CD14-positive monocyte (primary cell): ENCODE measurements around the gene NIPBL. TPM values are rescaled to one million over a fixed set of nuclear protein-coding genes. Genes with fewer than 3 reads are reported as not detected.

ENCODE experiments used
- DNase-seq, 3 donors: peaks; one replicate each; pipeline ENCODE4 v3.0.0-alpha.2; 2011 to 2022
- H2AFZ ChIP-seq: 2 replicates; pipeline ENCODE4 v1.6.0; 2012; ENCODE audit warnings: mild to moderate bottlenecking, low read depth, low read length, inconsistent platforms; ENCODE audit not compliant: insufficient read depth, poor library complexity, severe bottlenecking
- H3K27ac ChIP-seq, 2 donors: 1 replicate in 1 of 2; 2 replicates in 1 of 2; pipeline ENCODE4 v1.5.1; 2012 to 2013; ENCODE audit warnings: low read length in 2 of 2, control low read depth in 1 of 2, inconsistent platforms in 1 of 2, low read depth in 1 of 2, mild to moderate bottlenecking in 1 of 2
- H3K27me3 ChIP-seq, 2 donors: one replicate each; pipeline versions ENCODE4 v1.6.0 to v1.6.1; 2011 to 2013; ENCODE audit warnings: low read length in 2 of 2; ENCODE audit not compliant: control insufficient read depth in 2 of 2, insufficient read depth in 2 of 2
- H3K36me3 ChIP-seq, 2 donors: replicated peaks in 1 of 2; 1 replicate in 1 of 2; 2 replicates in 1 of 2; pipeline versions ENCODE4 v1.5.1 to v1.6.1; 2012 to 2013; ENCODE audit warnings: low read length in 2 of 2, control low read depth in 1 of 2, inconsistent platforms in 1 of 2, mild to moderate bottlenecking in 1 of 2; ENCODE audit not compliant: insufficient read depth in 2 of 2, control insufficient read depth in 1 of 2
- H3K4me1 ChIP-seq, 2 donors: 1 replicate in 1 of 2; 2 replicates in 1 of 2; pipeline versions ENCODE4 v1.5.1 to v1.6.1; 2012 to 2013; ENCODE audit warnings: low read length in 2 of 2, control low read depth in 1 of 2, inconsistent platforms in 1 of 2, mild to moderate bottlenecking in 1 of 2, moderate library complexity in 1 of 2; ENCODE audit not compliant: insufficient read depth in 2 of 2, control insufficient read depth in 1 of 2
- H3K4me2 ChIP-seq: replicated peaks from 2 replicates; pipeline ENCODE3; 2012; ENCODE audit warnings: low read length, moderate library complexity, mild to moderate bottlenecking; ENCODE audit not compliant: poor library complexity, severe bottlenecking; ENCODE audit errors: extremely low read depth
- H3K4me3 ChIP-seq, 3 experiments: fragments of 200-600 bp in 1 of 3; sonication (generic) in 1 of 3; replicated peaks in 1 of 3; 1 replicate in 2 of 3; 2 replicates in 1 of 3; pipeline ENCODE4 v1.5.1; 2011 to 2013; ENCODE audit warnings: low read length in 3 of 3, mild to moderate bottlenecking in 3 of 3, control low read depth in 2 of 3, low read depth in 2 of 3, inconsistent platforms in 1 of 3, moderate library complexity in 1 of 3
- H3K79me2 ChIP-seq: 2 replicates; pipeline ENCODE4 v1.6.0; 2012; ENCODE audit warnings: mild to moderate bottlenecking, control low read depth, inconsistent platforms, low read length, moderate library complexity; ENCODE audit not compliant: insufficient read depth
- H3K9ac ChIP-seq: 2 replicates; pipeline ENCODE4 v1.6.0; 2017; ENCODE audit warnings: low read length, mild to moderate bottlenecking; ENCODE audit not compliant: insufficient read depth, poor library complexity, severe bottlenecking
- H3K9me3 ChIP-seq, 2 donors: replicated peaks in 1 of 2; 1 replicate in 1 of 2; 2 replicates in 1 of 2; pipeline versions ENCODE4 v1.5.1 to v1.6.1; 2012 to 2013; ENCODE audit warnings: low read length in 2 of 2, control low read depth in 1 of 2; ENCODE audit not compliant: control insufficient read depth in 1 of 2, insufficient read depth in 1 of 2
- H4K20me1 ChIP-seq: 2 replicates; pipeline ENCODE4 v1.6.0; 2012; ENCODE audit warnings: mild to moderate bottlenecking, low read length, control low read depth, moderate library complexity; ENCODE audit not compliant: insufficient read depth
- H3K27ac Mint-ChIP-seq, 7 donors: one replicate each; pipeline ENCODE4 v1.8.0; 2020; ENCODE audit warnings: mild to moderate bottlenecking in 7 of 7, mixed read lengths in 7 of 7, moderate library complexity in 6 of 7, inconsistent platforms in 2 of 7
- H3K27me3 Mint-ChIP-seq, 3 donors: one replicate each; pipeline ENCODE4 v1.8.0; 2021 to 2022; ENCODE audit warnings: low read depth in 3 of 3, mild to moderate bottlenecking in 3 of 3, mixed read lengths in 3 of 3, moderate library complexity in 3 of 3, inconsistent platforms in 1 of 3
- H3K36me3 Mint-ChIP-seq, 2 donors: one replicate each; pipeline ENCODE4 v1.8.0; 2020; ENCODE audit warnings: mixed read lengths in 2 of 2, inconsistent platforms in 1 of 2, mild to moderate bottlenecking in 1 of 2
- H3K4me1 Mint-ChIP-seq: one replicate; pipeline ENCODE4 v1.8.0; 2020; ENCODE audit warnings: mild to moderate bottlenecking, mixed read lengths
- H3K4me3 Mint-ChIP-seq, 2 donors: one replicate each; pipeline ENCODE4 v1.8.0; 2020; ENCODE audit warnings: mild to moderate bottlenecking in 2 of 2, mixed read lengths in 2 of 2, moderate library complexity in 1 of 2
- H3K9me3 Mint-ChIP-seq, 7 donors: one replicate each; pipeline ENCODE4 v1.8.0; 2020 to 2022; ENCODE audit warnings: mixed read lengths in 7 of 7, mild to moderate bottlenecking in 6 of 7, moderate library complexity in 6 of 7, inconsistent platforms in 2 of 7
- CTCF ChIP-seq: fragments of 200-600 bp; IDR thresholded peaks from one replicate; pipeline ENCODE4 v1.8.0; 2022; ENCODE audit warnings: antibody characterized with exemption, mild to moderate bottlenecking
- WGBS: methylation state at CpG from one replicate; pipeline ENCODE4 v1.1.5; 2013; ENCODE audit warnings: missing lambda C conversion rate; ENCODE audit not compliant: insufficient coverage; 5-methylcytosine and 5-hydroxymethylcytosine counted together
- intact Hi-C, 2 donors: fragments of 100-400 bp; cut with micrococcal nuclease; formaldehyde crosslinking; loops; one replicate each; pipeline versions ENCODE4 v1.15.0 to v1.15.1; 2023
- polyA plus RNA-seq, 3 donors: library from polyadenylated mRNA; depleted of rRNA in 1 of 3; unstranded in 2 of 3; stranded (reverse) in 1 of 3; fragments of 300-500 nt in 2 of 3; fragments of >200 nt in 1 of 3; fragmentation: Illumina TruSeq in 2 of 3; gene quantifications; 1 replicate in 2 of 3; 2 replicates in 1 of 3; pipeline ENCODE4 v1.2.3, GENCODE V29; 2012 to 2021

Gene NIPBL
- polyA plus RNA-seq, 3 donors, result 6.6 to 36.0 (median 16.2) TPM

- H3K4me1 Mint-ChIP-seq, result no peaks in the 10 kb centered on the region
- WGBS, result 100% methylated on average over 1 of the region's 1 CpG
Measured at GRCh38 chr5:37055383-37055990, 178.9 kb downstream of the NIPBL start.

GRCh38 chr5:37056762-37057161, 180.2 kb downstream of the NIPBL start:
- Histone ChIP-seq H3K27me3 (no peaks in the 10 kb centered on the region), H3K9ac (no peak overlapping the region), H3K9me3 (no peaks in the 10 kb centered on the region), H3K4me3 (no peak overlapping the region), H3K4me2 (no peak overlapping the region), H3K4me1 (no peaks in the 10 kb centered on the region), H4K20me1 (no peaks in the 10 kb centered on the region), H3K27ac (no peak overlapping the region), H3K36me3 (peaks cover 89 to 100% of the 10 kb centered on the region in 2 donors), H2AFZ (no peak overlapping the region), H3K79me2 (no peaks in the 10 kb centered on the region)
- Mint-ChIP-seq H3K27me3 (peaks cover 0 to 2% (median 0%) of the 10 kb centered on the region in 3 donors), H3K4me3 (no peak overlapping the region), H3K36me3 (peaks cover 75 to 93% of the 10 kb centered on the region in 2 donors), H3K27ac (peak overlapping the region in 1 of 7 donors; percentile 15), H3K9me3 (no peaks in the 10 kb centered on the region), H3K4me1 (no peaks in the 10 kb centered on the region)
- no peak for TF ChIP-seq CTCF
- WGBS, result no CpG with 5 or more reads among the region's 2 CpGs
- intact Hi-C loops, result no loop called here
- DNase-seq, result no peak

More at GRCh38 chr5:37055383-37055990, 178.9 kb downstream of the NIPBL start:
- Histone ChIP-seq H3K36me3 (peaks cover 90 to 100% of the 10 kb centered on the region in 2 donors), H3K4me3 (no peak overlapping the region), H3K9me3 (no peaks in the 10 kb centered on the region), H3K79me2 (no peaks in the 10 kb centered on the region), H3K4me1 (no peaks in the 10 kb centered on the region), H3K27me3 (no peaks in the 10 kb centered on the region), H3K4me2 (no peak overlapping the region), H4K20me1 (no peaks in the 10 kb centered on the region), H3K27ac (no peak overlapping the region), H2AFZ (no peak overlapping the region), H3K9ac (no peak overlapping the region)
- TF ChIP-seq CTCF, result no peak
- Mint-ChIP-seq H3K4me3 (no peak overlapping the region), H3K27me3 (peaks cover 0 to 2% (median 0%) of the 10 kb centered on the region in 3 donors), H3K9me3 (no peaks in the 10 kb centered on the region), H3K27ac (peak overlapping the region in 2 of 7 donors; percentile 8 to 61), H3K36me3 (peaks cover 73 to 91% of the 10 kb centered on the region in 2 donors)
- DNase-seq, result no peak
- intact Hi-C loops, result no loop called here
